ENCODE results near the gene ZNF646.

- TF ChIP-seq CTCF (IDR thresholded peaks at IDR 0.05) (no peak), EP300 (IDR thresholded peaks at IDR 0.05) (no peak)
These were observed 3.6 kb downstream of the ZNF646 start for GRCh38 chr16:31077592-31078396.

All from gastroesophageal sphincter (tissue), 3 donors.